HG03045 (cell line): Measurements from ENCODE around the gene KRT6A.

Source experiments
- ATAC-seq: cut with Tn5 transposase; IDR thresholded peaks from one replicate; pipeline ENCODE4 v1.9.1; 2021; ENCODE audit warnings: mild to moderate bottlenecking, moderate library complexity; ENCODE audit not compliant: unreplicated experiment

Gene KRT6A

GRCh38 chr12:52493172-52493571 lies at the start of gene KRT6A:
TSS of gene KRT6A (minus strand) at chr12:52493257. CDS start at chr12:52493188, 69 bp downstream.
- no peak for ATAC-seq

- ATAC-seq = no peak
These were observed 49.1 kb upstream of the KRT6A start for GRCh38 chr12:52542157-52542556.

- no peak for ATAC-seq
These were observed 48.7 kb upstream of the KRT6A start for GRCh38 chr12:52541709-52542108.

GRCh38 chr12:52540531-52540930 lies 47.5 kb upstream of the KRT6A start:
- ATAC-seq = no peak

GRCh38 chr12:52539821-52540173 lies 46.7 kb upstream of the KRT6A start:
- ATAC-seq = no peak

- ATAC-seq = no peak
These were observed 46.2 kb upstream of the KRT6A start for GRCh38 chr12:52539083-52539820.

GRCh38 chr12:52537101-52537500 lies 44.0 kb upstream of the KRT6A start:
- ATAC-seq = no peak

GRCh38 chr12:52535574-52535973 lies 42.5 kb upstream of the KRT6A start:
- ATAC-seq = no peak

- no peak for ATAC-seq
These were observed 41.4 kb upstream of the KRT6A start for GRCh38 chr12:52534482-52534881.

GRCh38 chr12:52533686-52534470 lies 40.8 kb upstream of the KRT6A start:
- ATAC-seq = no peak

- ATAC-seq = no peak
These were observed 39.6 kb upstream of the KRT6A start for GRCh38 chr12:52532636-52533035.

GRCh38 chr12:52531566-52532300 lies 38.7 kb upstream of the KRT6A start:
- ATAC-seq = no peak

GRCh38 chr12:52530905-52531304 lies 37.8 kb upstream of the KRT6A start:
- ATAC-seq = no peak

- no peak for ATAC-seq
These were observed 37.3 kb upstream of the KRT6A start for GRCh38 chr12:52530366-52530765.

- ATAC-seq = no peak
These were observed 36.8 kb upstream of the KRT6A start for GRCh38 chr12:52529846-52530245.

GRCh38 chr12:52529417-52529816 lies 36.4 kb upstream of the KRT6A start:
- no peak for ATAC-seq

- ATAC-seq = no peak
These were observed 35.6 kb upstream of the KRT6A start for GRCh38 chr12:52528641-52529143.

- no peak for ATAC-seq
These were observed 34.2 kb upstream of the KRT6A start for GRCh38 chr12:52527121-52527800.

- no peak for ATAC-seq
These were observed 33.5 kb upstream of the KRT6A start for GRCh38 chr12:52526511-52526951.

GRCh38 chr12:52525661-52526499 lies 32.8 kb upstream of the KRT6A start:
- no peak for ATAC-seq
